Cortex of kidney (tissue), 1 donor: ENCODE measurements around the gene SEZ6L.

Experiments used
- DNase-seq: peaks from one replicate; lab custom pipeline; 2025; lab: John Stamatoyannopoulos, UW

SEZ6L gene

DNA sequence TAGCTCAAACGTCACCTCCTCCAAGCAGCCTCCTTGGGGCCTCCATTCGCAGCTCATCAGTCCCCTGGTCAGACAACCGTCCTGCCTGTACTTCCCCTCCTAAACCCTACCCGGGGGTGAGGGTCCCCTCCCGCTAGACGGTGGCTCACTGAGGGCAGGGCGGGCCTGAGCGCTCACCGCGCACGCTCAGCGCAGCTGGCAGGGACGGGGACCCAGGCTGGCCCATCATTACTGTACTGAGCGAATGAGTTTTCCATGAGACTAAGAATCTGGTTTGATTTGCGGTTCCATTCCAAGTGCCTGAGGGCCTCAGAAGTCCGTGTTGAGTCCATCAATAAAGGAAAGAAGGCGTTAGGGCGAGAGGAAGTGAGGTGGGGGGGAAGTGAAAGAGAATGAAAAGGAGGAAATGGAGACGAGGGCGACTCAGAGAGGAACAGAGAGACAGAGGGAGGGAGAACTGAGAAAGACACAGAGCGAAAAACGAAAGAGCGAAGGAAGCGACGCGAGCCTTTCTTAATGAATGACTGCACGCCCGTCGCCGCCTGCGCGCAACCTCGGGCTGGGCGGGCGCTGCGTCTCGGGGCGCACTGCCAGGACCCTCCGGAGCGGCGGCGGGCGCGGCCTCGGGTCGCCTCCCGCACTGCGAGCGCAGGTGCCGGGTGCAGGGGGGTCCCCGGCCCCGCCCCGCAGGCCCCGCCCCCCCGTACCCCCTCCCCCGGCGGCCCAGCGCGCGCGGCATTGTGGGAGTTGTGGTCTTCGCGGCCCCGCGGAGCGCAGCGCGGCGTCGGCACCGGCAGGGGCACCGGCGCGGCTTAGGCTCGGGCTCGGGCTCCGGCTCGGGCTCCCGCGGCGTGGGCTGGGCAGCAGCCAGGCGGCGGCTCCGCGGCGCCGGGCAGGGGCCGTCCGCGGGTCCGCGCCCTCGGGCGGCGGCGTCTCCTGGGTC, 259.5 kb downstream of the SEZ6L start, which contains the start of gene ASPHD2:
Gene ASPHD2, plus strand, starts transcription at position 746 of the 943 bp plus-strand sequence. CDS start 4,356 bp downstream, outside the sequence.
- DNase-seq: no peak

DNA sequence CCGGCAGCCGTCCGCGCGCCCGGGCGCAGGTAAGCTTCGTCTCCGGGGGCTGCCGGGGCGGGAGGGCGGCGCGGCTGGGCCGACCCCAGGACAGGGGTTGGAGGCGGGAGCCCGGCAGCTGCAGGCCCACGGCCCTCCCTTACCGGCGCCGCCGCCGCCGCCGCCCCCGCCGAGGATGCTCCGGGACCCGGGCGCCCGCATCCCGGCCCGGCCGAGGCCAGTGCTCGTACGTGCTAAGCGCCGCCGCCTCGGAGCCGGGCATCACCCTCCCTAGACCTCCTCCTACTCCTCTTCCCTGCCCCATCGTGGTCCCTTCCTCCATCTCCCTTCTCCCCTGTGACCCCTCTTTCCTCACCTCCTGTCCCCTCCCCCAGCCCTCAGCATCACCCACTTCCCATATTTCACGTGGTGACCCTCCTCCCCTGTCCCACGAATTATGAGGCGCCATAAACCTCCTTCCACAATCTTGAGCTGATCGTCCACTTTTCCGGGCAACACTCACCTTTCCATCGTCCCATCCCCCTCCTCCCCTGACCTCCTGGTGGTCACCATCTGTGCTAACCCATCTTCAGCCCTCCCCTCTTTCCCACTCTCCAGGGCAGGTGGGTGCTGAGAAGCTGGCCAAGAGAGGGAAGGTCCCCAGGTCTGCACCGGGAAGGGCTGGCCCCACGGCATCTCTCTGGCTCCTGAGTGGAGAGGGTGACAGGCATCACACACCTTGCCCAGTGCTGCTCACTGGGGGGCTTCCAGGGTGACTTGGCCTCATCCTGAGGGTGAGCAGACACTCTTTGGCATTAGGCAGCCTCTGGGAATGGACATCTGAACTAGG, 260.4 kb downstream of the SEZ6L start:
- DNase-seq: no peak

DNA sequence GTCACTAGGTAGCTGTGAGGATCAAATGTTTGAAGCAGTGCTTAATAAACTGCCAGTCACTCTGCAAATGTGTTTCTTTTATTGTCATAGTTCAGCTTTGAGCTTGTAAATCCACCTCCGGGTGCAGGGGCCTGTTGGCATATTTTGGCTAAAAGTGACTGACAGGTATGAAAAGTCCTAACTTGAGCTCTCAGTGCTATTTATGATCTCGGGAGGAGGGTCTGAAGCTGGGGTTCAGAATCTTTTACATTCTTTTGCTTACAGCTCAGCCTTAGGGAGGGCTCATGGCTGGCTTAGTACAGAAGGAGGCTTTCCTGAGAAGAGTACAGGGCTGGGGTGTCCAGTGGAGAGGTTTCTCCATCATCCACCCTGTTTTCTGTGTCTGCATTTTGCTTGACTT, 261.3 kb downstream of the SEZ6L start:
- no peak for DNase-seq

DNA sequence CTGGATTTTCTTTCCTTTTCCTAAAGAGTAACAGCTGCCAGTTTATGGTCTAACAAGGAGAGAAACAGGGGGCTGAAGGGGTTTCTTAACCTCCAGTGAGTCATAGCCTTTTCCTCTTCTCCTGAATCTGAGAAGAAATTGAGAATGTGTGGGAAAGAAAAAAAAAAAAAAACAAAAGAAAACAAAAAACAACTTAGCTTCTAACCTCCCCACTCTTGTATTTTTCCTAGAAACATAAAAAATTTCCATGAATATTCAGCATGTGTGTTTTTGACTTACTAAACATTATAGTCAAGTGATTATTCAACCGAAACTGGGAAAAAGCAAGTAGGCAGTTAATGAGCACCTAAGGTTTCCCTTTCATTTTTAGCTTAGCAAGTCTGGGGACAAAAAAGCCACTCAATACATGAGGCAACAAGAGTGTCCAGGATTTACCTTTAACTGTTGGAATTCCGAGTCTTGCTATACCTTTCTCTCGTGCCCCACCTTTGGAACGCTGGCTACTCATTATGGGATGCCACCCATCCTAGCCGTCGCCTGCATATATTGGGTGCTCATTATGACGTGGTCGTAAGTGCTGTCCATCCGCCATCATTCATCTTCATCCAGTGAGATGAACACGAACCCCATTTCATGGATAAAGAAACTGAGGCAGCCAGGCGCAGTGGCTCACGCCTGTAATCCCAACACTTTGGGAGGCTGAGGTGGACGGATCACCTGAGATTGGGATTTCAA, 262.2 kb downstream of the SEZ6L start:
- no peak for DNase-seq

DNA sequence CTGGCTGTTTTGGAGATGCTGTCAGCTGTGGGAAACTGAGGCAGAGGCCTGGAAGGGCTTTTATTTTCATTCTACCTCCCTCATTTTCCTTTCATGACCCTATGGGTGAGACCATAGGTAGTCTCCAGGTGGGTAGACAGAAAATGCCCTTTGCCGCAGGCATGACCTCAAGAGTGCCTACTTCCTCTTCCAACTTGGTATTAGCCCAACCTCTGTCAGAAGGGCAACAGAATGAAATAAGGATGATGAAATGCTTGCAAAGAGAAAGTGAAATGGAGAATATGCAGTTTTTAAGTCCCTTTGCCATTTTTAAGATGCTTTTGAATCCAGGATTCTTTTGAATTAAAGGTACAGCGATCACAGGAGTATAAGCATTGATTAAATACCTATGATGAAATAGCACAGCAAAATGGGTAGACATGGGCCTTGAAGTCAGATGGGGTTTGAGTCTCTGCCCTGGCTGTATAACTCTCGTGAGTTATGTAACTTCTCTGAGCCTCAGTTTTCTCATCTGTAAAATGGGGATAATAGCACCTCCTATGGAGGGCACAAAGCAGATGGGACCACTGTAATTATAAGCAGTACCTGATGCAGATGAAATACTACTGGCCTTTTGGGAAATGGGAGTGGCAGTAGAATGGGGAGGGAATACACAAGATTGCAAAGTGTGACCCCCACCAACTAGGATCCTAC, 263.5 kb downstream of the SEZ6L start:
- no peak for DNase-seq
